Endothelial cell of umbilical vein (primary cell): ENCODE results near the gene NR2E3. TPM values are rescaled to one million over a fixed set of nuclear protein-coding genes. Genes with fewer than 3 reads are reported as not detected.

Source experiments
- BruUV-seq: library from RNA; stranded (reverse); fragments of 400-500 nt; replicated peaks from 2 replicates; lab custom pipeline; 2021; lab: Mats Ljungman, UMichigan
- CTCF ChIA-PET: fragments of 300-600, 350-600 bp; sonication (Branson Sonifier 250); formaldehyde crosslinking; loops from one replicate; lab custom pipeline; 2021; ENCODE audit warnings: antibody characterized with exemption, inconsistent platforms; lab: Charles Lee
- POLR2A ChIA-PET: fragments of 300-600, 350-600 bp; sonication (Branson Sonifier 250); formaldehyde crosslinking; loops from one replicate; lab custom pipeline; 2021; ENCODE audit warnings: antibody characterized with exemption, inconsistent platforms; lab: Charles Lee
- DNase-seq: peaks from one replicate; pipeline ENCODE4 v3.0.0-alpha.2; 2011; ENCODE audit warnings: low read depth, low spot score
- FAIRE-seq: peaks from 2 replicates; lab custom pipeline; 2011; peaks lifted over from hg19 to GRCh38; lab: Jason Lieb, UNC
- H2AFZ ChIP-seq: 2 replicates; pipeline ENCODE4 v1.6.0; 2012; ENCODE audit warnings: low read depth, low read length, control low read depth, inconsistent platforms
- H3K27ac ChIP-seq: 2 replicates; pipeline ENCODE4 v1.5.1; 2011; ENCODE audit warnings: low read depth, mild to moderate bottlenecking, control low read depth, low read length, moderate library complexity; ENCODE audit not compliant: insufficient read depth
- H3K27me3 ChIP-seq, 2 experiments: 2 replicates each; pipeline versions ENCODE4 v1.6.0 to v1.6.1; 2011; ENCODE audit warnings: low read length in 2 of 2, mixed read lengths in 1 of 2; ENCODE audit not compliant: control insufficient read depth in 2 of 2, insufficient read depth in 2 of 2
- H3K36me3 ChIP-seq, 2 experiments: 2 replicates in 1 of 2; 3 replicates in 1 of 2; pipeline ENCODE4 v1.5.1; 2011; ENCODE audit warnings: low read length in 2 of 2, mild to moderate bottlenecking in 1 of 2, moderate library complexity in 1 of 2; ENCODE audit not compliant: control insufficient read depth in 2 of 2, insufficient read depth in 2 of 2; ENCODE audit errors: extremely low read depth in 1 of 2
- H3K4me1 ChIP-seq: 3 replicates; pipeline ENCODE4 v1.5.1; 2011; ENCODE audit warnings: mild to moderate bottlenecking, low read length; ENCODE audit not compliant: control insufficient read depth, insufficient read depth; ENCODE audit errors: extremely low read depth
- H3K4me2 ChIP-seq: 2 replicates; pipeline ENCODE4 v1.6.1; 2011; ENCODE audit warnings: low read length, control low read depth, mixed read lengths; ENCODE audit not compliant: insufficient read depth
- H3K4me3 ChIP-seq, 3 experiments: fragments of 200-600 bp in 1 of 3; sonication (generic), shearing (Covaris generic) in 1 of 3; replicated peaks in 1 of 3; 2 replicates each; pipeline ENCODE4 v1.5.1; 2011 to 2016; ENCODE audit warnings: control low read depth in 3 of 3, low read length in 3 of 3, mild to moderate bottlenecking in 2 of 3, inconsistent platforms in 1 of 3, low read depth in 1 of 3, moderate library complexity in 1 of 3; ENCODE audit not compliant: insufficient read depth in 1 of 3
- H3K79me2 ChIP-seq: 2 replicates; pipeline ENCODE4 v1.6.0; 2012; ENCODE audit warnings: low read length, inconsistent platforms; ENCODE audit not compliant: control insufficient read depth, insufficient read depth
- H3K9ac ChIP-seq: replicated peaks from 2 replicates; pipeline ENCODE3; 2011; ENCODE audit warnings: low read length, control low read depth; ENCODE audit not compliant: insufficient read depth; ENCODE audit errors: extremely low read depth
- H3K9me1 ChIP-seq: replicated peaks from 3 replicates; pipeline ENCODE4 v1.6.0; 2011; ENCODE audit warnings: mild to moderate bottlenecking, low read length; ENCODE audit not compliant: control insufficient read depth, insufficient read depth; ENCODE audit errors: extremely low read depth
- H3K9me3 ChIP-seq: replicated peaks from 2 replicates; pipeline ENCODE4 v1.5.1; 2012; ENCODE audit warnings: low read length, inconsistent platforms; ENCODE audit not compliant: control insufficient read depth, insufficient read depth
- H4K20me1 ChIP-seq: replicated peaks from 2 replicates; pipeline ENCODE3; 2011; ENCODE audit warnings: mild to moderate bottlenecking, low read length; ENCODE audit not compliant: control insufficient read depth, insufficient read depth; ENCODE audit errors: extremely low read depth
- EZH2 ChIP-seq: IDR thresholded peaks from 2 replicates; pipeline ENCODE4 v1.6.1; 2012; ENCODE audit warnings: borderline replicate concordance, low read depth, mild to moderate bottlenecking, moderate library complexity, low read length, inconsistent platforms; ENCODE audit not compliant: severe bottlenecking
- FOS ChIP-seq: IDR thresholded peaks from 2 replicates; pipeline ENCODE4 v1.6.1; 2011; ENCODE audit warnings: mild to moderate bottlenecking, low read length, moderate library complexity, borderline replicate concordance; ENCODE audit not compliant: insufficient read depth
- GATA2 ChIP-seq: IDR thresholded peaks from 2 replicates; pipeline ENCODE4 v1.7.0; 2011; ENCODE audit warnings: low read depth, mild to moderate bottlenecking, moderate library complexity, mixed read lengths, low read length; ENCODE audit not compliant: insufficient read length, insufficient read depth
- JUN ChIP-seq: IDR thresholded peaks from 2 replicates; pipeline ENCODE4 v1.6.1; 2011; ENCODE audit warnings: borderline replicate concordance, low read depth; ENCODE audit not compliant: insufficient read length, insufficient read depth
- MYC ChIP-seq: IDR thresholded peaks from one replicate; pipeline ENCODE4 v1.6.1; 2011; ENCODE audit warnings: mild to moderate bottlenecking, low read depth, low read length
- POLR2A ChIP-seq: IDR thresholded peaks from 2 replicates; pipeline ENCODE4 v1.6.1; 2012; ENCODE audit warnings: low read depth, mild to moderate bottlenecking, control low read depth, low read length
- POLR2AphosphoS5 ChIP-seq: IDR thresholded peaks from 2 replicates; pipeline ENCODE4 v1.6.1; 2012; ENCODE audit warnings: low read depth, mild to moderate bottlenecking, control low read depth, low read length, moderate library complexity; ENCODE audit not compliant: insufficient read depth
- dilution Hi-C: fragments of 300-500 bp; cut with MboI; formaldehyde crosslinking; loops from one replicate; pipeline ENCODE4 v1.15.0; 2019; ENCODE audit warnings: low sequenced_read_pairs; ENCODE audit not compliant: extremely low pct_ligation_motif_present
- intact Hi-C: fragments of 100-400 bp; cut with micrococcal nuclease; formaldehyde crosslinking; loops from one replicate; pipeline ENCODE4 v1.10.0; 2022
- polyA plus RNA-seq, 4 experiments: library from polyadenylated mRNA; depleted of rRNA in 3 of 4; stranded (reverse) in 3 of 4; unstranded in 1 of 4; fragments of >200 nt; gene quantifications; 2 replicates each; pipeline versions ENCODE4 v1.2.1 to v1.2.3, GENCODE V29; 2011 to 2012; ENCODE audit warnings: missing spikeins in 1 of 4
- total RNA-seq: library from RNA; stranded (reverse); gene quantifications from 2 replicates; pipeline ENCODE4 v1.2.3, GENCODE V29; 2021
- TF ChIP-seq, protein P1 (sequence below): IDR thresholded peaks from 2 replicates; pipeline ENCODE4 v1.6.1; 2011; ENCODE audit not compliant: insufficient read depth, insufficient read length
- TF ChIP-seq, protein P2 (sequence below), 2 donors: IDR thresholded peaks; 1 replicate in 1 of 2; 2 replicates in 1 of 2; pipeline ENCODE4 v1.5.1; 2011; ENCODE audit warnings: low read length in 2 of 2, mild to moderate bottlenecking in 2 of 2, moderate library complexity in 2 of 2, control low read depth in 1 of 2, inconsistent platforms in 1 of 2, low read depth in 1 of 2; ENCODE audit not compliant: insufficient read depth in 1 of 2; ENCODE audit errors: extremely low read depth in 1 of 2

The NR2E3 gene
- total and polyA plus RNA-seq, 2 donors (not counting 3 experiments of a cell fraction or from before 2014, with no cell fraction given), result 0.04 to 0.38 TPM

DNA sequence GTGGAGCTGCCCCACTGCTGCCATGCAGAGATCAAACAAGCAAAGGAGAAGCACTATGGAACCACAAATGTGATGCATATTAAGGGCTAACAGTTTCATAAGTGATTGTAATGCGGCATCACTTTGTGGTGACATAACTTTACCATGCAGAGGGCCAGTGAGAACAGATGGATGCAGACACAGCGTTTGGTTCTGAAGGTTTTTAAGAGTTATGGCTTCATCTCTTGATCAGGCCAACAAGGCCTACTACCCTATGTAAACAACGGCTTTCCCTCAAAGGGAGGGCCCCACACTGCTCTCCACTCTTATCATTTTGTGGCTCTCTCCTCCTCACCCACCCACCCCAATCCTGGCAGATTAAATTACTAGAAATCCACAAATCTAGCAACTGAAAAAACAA, 13.4 kb downstream of the NR2E3 start:
- dilution Hi-C loops (no loop called here), intact Hi-C loops (no loop called here)
- Histone ChIP-seq H3K9ac (no peak overlapping the region), H3K27me3 (no peaks in the 10 kb centered on the region), H3K4me2 (no peak overlapping the region), H3K79me2 (no peaks in the 10 kb centered on the region), H3K27ac (no peak overlapping the region), H3K4me1 (no peaks in the 10 kb centered on the region), H2AFZ (no peak overlapping the region), H3K4me3 (no peak overlapping the region), H3K9me3 (no peaks in the 10 kb centered on the region), H4K20me1 (no peaks in the 10 kb centered on the region), H3K36me3 (peaks cover 4 to 6% of the 10 kb centered on the region in 2 experiments), H3K9me1 (no peaks in the 10 kb centered on the region)
- DNase-seq (no peak), FAIRE-seq (no peak)
- BruUV-seq, result no TSS peak
- TF ChIP-seq MYC, result no peak
- no peak for TF ChIP-seq FOS
- TF ChIP-seq, protein P1, sequence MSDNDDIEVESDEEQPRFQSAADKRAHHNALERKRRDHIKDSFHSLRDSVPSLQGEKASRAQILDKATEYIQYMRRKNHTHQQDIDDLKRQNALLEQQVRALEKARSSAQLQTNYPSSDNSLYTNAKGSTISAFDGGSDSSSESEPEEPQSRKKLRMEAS, result no peak
- no peak for TF ChIP-seq JUN
- TF ChIP-seq POLR2AphosphoS5, result no peak
- no peak for TF ChIP-seq GATA2
- TF ChIP-seq EZH2, result no peak
- TF ChIP-seq, protein P2, sequence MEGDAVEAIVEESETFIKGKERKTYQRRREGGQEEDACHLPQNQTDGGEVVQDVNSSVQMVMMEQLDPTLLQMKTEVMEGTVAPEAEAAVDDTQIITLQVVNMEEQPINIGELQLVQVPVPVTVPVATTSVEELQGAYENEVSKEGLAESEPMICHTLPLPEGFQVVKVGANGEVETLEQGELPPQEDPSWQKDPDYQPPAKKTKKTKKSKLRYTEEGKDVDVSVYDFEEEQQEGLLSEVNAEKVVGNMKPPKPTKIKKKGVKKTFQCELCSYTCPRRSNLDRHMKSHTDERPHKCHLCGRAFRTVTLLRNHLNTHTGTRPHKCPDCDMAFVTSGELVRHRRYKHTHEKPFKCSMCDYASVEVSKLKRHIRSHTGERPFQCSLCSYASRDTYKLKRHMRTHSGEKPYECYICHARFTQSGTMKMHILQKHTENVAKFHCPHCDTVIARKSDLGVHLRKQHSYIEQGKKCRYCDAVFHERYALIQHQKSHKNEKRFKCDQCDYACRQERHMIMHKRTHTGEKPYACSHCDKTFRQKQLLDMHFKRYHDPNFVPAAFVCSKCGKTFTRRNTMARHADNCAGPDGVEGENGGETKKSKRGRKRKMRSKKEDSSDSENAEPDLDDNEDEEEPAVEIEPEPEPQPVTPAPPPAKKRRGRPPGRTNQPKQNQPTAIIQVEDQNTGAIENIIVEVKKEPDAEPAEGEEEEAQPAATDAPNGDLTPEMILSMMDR (IDR thresholded peaks at IDR 0.05; ENCODE audit: extremely low read depth in 1 of 2, insufficient read depth in 1 of 2, low read depth in 1 of 2, low read length in 2 of 2), result no peak
- TF ChIP-seq POLR2A, result no peak
- POLR2A ChIA-PET, result no interaction called here
- CTCF ChIA-PET, result interaction anchor here (2.0 kb wide), 1 partner anchor 14 kb away, joined by 5 read pairs; no protein-coding TSS in a partner anchor
